Right renal cortex interstitium (tissue), 3 donors: ENCODE measurements around the gene LRRFIP1. TPM values are rescaled to one million over a fixed set of nuclear protein-coding genes. Genes with fewer than 3 reads are reported as not detected.
"Not testable (repeated sequence)": the region's sequence is repeated elsewhere in the genome, so short reads cannot be mapped to it uniquely, and the experiment has no call there.

Experiments
- DNase-seq, 3 donors: peaks; one replicate each; pipeline ENCODE4 v3.0.0-alpha.2; 2013; ENCODE audit warnings: low read depth in 3 of 3, low spot score in 2 of 3
- polyA plus RNA-seq, 3 donors: library from polyadenylated mRNA; unstranded; fragments of 120-200 nt; gene quantifications; one replicate each; pipeline ENCODE4 v1.2.1, GENCODE V29; 2013; ENCODE audit not compliant: insufficient read length in 3 of 3

LRRFIP1 gene
- polyA plus RNA-seq, 3 donors = 90.4 to 97.6 (median 93.6) TPM

DNA sequence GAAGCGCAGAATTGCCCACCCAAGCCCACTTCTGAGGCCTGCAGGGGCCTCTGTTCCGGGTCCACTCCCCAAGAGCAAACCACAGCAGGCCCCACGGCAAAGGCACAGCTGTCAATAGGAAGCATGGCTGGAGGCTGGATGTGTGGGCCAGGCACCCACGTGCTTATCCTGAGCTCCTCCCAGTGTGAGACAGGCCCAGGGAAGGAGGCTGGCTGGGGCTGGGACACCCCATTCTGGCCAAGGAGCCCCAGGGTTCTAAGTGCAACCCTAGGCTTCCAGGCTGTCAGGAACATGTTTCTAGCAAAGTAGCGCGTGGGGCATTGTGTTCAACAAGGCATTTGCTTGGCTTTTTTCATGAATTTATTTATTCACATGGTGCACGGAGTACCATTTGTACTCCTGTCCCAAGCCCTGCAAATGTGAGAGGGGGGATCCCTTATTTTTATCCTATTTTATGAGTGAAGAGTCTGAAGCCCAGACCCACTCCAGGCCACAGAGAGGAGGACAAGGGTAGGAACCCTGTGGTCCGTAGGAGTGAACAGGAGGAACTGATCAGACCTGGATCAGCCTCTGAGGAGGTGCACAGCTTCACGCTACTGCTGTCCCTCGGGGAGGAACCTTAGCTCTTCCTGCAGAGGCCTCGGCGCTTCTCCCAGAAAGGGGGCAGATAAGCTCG is 30.7 kb upstream of the LRRFIP1 start:
- no peak for DNase-seq

DNA sequence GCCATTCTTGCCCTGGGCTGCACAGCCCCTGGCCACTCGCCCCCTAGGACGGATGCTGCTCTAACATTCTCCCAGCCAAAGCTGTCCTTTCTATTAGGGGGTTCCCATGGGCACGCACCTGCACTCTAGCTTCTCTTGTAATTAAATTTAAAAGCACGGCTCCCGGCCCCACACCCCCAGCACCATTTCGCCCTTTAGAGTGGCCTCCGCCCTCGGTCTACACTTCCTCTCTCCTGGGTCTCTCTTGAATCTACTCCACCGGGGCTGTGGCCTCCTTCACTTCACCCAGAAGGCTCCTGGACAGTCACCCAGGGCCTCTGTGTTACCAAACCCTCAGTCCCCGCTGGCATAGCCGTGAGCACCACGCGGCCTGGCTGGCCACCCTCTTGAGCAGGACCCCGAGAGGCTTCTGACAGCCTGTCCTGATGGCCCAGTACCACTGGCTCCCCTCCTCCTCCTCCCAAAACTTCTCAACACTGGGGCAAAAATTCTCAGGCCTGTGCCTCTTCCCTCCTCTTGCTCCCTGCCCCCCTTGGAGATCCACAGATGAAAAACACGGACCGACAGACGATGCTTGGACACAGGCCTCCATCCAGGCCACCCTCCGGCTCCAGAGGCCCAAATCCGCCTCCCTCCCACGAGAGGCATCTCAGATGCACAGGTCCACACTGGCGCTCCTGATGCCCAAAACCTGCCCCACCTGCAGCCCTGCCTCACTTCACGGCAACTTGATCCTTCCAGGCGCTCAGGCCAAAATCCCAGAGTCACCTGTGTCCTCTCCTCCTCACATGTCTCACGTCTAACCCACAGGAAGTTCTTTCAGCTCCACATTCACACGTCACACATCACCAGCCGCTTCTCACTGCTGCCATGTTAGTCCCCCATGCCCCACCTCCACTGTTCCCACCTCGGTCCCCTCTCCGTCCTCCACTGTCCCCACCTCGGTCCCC is 29.9 kb upstream of the LRRFIP1 start:
- DNase-seq = no peak

DNA sequence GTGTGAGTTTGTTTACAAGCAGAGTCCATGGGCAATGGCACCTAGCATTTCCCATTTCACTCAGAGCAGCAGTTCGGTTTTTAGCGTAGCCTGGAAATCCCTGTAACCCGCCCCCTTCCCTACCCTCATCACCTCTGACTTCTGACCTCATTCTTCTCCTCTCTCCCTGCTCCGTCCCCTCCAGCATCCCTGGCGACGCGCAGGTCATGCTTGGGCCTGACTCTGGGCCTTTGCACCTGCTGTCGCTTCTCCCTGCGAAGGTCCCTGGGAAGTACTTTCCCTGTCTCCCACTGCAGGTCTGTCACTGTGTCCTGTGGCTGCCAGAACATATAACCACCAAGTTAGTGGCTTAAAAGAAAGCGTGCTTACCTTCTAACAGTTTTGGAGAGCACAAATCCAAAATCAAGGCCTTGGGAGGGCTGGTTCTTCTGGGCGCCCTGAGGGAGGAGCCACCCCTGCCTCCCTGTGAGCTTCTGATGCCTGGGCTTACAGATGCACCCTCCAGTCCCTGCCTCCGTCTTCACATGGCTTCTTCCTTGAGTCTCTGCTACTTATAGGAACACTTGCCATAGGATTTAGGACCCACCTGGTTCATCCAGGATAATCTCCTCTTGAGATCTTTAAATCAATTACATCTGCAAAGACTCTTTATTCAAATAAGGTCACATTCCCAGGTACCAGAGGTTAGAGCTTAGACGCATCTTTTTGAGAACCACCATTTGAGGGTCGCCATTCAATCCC is 28.7 kb upstream of the LRRFIP1 start:
- DNase-seq = no peak

DNA sequence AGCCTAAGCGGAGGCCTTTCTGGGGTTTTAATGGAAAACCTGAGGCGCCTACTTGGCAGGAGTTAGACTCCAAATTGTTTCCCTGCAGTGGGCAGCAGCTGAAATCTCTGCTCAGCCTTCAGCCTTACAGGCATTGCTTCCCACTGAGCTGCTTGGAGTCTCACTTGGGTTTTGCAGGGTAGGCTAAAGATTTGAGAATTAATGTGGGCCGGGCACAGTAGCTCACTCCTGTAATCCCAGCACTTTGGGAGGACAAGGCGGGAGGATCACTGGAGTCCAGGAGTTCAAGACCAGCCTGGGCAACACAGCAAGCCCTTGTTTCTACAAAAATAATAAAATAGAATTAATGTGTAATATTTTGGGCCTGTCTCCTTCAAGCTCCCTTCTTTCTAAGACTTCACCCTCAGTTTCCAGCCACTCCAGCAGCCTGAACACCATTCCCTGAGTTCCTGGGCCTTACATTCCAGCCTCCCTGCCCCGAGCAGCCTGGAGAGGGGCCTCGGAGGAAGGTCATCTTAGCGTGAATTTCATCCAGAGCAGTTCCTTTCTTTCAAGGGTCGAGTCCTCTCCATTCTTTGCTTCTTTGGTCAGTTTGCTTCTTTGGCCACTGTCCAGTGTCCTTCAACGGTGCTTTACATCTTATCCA is 27.8 kb upstream of the LRRFIP1 start:
- no peak for DNase-seq

DNA sequence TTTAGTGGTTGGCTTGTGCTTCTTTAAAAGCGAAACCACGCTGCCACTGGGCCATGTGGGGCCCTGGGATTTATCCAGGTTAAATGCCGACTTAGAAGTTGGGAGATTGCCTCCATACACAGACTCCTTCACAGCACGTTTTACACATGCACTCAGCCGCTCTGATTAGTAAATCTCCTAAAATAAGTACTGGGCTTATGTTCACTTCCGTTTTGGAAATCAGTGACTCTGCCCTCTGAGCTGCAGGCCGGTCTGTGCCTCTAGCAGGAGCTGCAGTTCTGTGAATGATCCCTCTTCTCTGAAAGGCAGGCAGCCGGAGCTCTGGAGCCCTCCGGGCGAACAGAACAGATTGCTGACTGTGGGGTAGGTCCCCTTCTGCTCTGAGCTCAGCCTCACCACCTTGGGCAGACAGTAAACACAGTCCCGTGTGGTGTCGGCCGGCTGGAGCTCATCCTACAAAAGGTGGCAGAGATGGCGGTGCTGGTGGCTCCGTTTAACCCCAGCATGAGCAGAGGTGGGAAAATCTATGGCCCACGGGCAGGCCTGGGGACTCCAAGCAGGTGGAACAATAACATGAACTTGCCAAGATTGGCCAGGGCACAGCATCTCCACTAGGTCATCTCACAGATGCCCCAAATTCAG is 27.1 kb upstream of the LRRFIP1 start:
- peak in 1 of 3 donors; percentile 36 for DNase-seq

DNA sequence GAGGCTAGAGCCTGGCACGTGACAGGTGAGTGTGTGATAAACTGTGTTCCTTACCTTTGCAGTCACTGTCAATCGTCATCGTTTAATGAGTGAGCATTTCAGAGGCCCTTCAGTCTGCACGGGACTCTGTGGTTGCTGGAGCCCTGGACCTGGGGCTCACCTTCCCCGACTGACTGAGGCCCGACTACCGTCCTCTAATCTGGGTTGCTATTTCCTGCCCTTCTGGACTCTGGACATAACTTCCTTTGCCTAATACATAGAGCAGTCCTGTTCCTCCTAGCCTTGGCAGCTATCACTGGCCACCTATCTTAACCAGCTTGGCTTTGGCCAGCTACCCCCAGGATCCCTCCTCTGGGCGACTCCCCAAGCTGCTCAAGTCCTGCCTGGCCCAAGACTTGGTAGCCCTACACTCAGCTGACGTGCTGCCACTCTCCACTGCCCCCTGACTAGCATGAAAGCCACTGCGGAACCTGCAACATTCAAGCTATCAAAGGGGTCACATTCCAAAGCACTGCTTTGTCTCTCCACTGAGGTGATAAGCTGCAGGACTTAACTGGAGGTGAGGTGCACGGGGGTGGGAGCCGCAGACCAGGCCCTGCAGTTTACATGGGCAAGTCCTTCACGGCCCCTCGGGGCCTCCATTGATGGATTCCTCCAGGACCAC is 25.8 kb upstream of the LRRFIP1 start:
- DNase-seq = no peak

DNA sequence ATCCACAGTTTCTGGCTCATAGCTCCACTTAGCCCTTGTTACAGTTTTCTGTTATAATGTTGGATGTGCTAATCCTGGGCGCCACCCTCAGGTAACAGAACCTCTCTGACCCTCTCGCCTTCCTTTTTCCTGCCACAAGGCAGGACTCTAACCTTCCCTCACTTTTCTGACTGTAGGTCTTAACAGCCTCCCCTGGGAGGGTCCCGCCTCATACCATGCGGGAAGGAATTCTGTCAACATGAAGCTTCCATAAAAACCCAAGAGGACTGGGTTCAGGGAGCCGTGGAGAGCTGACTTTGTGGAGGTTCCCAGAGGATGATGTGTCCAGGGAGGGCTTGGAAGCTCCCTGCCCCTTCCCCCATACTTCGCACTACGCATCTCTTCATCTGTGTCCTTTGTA is 25.0 kb upstream of the LRRFIP1 start:
- no peak for DNase-seq

DNA sequence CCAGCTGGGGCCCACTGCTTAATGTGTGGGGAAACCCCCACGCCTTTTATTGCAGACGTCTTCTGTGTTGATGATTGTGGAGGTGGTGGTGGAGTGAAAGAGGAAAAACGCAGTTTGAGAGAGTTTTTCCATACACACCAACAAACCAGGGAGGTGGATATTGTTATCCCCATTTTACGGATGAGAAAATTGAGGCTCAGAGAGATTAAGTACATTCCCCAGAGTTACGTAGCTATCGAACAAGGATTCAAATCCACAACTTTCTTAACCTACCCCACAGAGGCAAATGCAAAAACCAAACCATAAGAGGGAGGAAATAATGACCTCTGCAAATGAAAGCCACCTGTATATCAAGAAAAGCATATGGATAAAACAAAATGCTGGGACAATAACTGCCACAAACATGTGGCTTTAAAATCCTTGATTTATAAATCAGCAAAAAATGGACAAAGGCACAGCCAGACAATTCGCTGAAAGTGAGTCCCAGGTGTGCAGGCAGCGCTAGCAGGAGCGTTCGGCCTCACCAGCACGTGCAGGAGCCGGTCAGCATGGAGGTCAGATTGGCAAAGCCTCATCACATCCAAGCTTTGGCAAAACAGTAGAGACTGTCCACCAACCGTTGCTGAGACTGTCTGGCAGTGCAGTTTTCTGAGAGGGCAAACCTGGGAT is 24.2 kb upstream of the LRRFIP1 start:
- DNase-seq = no peak

DNA sequence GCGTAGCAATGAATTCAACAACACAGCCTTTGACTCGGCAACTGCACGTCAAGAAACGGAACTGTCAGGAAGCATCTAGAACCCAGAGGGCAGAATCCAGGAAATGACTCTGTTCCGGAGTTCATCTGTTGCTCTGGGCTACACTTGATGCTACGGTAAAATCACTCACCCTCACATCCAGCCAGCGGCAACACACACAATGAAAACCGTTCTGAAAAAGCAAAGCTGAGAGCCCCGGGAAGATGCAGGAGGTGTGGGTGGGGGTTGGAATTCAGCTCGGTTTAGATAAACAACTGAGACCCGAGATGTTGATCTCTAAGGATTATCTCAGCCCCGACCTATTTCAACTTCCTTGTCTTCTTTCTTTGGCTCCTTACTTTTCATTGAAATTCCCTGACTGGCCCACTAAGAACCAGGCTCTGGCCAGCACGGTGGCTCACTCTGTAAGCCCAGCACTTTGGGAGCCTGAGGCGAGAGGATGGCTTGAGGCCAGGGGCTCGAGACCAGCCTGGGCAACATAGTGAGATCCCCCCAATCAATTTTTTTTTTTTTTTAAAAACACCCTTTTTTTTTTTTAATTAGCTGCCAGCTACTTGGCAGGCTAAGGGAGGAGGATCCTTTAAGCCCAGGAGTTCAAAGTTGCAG is 23.5 kb upstream of the LRRFIP1 start:
- DNase-seq = no peak

DNA sequence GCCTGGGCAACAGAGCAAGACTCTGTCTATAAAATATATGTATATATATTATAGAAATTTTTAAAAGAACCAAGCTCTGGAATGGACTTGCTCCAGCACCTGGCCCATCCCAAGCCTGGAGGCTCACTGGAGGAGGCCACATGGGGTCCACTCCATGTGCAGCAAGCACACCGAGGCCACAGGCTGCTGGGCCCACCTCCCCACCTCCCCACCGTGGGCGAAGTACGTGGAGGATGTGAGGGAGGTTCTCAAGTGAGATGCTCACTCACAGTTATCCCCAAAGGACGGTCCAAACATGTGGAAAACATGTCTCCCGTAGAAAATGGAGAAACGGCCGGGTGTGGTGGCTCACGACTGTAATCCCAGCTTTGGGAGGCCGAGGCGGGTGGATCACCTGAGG is 23.0 kb upstream of the LRRFIP1 start:
- no peak for DNase-seq

DNA sequence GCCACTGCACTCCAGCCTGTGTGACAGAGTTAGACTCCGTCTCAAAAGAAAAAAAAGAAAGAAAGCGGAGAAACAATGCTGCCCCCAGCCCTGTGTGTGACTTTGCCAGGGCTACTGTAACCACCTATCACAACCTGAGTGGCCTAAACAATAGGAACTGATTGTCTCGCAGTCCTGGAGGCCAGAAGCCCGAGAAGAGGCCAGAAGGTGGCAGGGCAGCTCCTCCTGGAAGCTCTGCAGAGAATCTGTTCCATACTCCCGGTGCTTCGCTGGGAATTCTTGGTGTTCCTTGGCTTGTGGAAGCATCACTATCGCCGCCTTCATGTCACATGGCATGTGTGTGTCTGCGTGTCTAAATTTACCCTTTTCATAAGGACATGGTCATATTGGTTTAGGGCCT is 22.4 kb upstream of the LRRFIP1 start:
- no peak for DNase-seq

DNA sequence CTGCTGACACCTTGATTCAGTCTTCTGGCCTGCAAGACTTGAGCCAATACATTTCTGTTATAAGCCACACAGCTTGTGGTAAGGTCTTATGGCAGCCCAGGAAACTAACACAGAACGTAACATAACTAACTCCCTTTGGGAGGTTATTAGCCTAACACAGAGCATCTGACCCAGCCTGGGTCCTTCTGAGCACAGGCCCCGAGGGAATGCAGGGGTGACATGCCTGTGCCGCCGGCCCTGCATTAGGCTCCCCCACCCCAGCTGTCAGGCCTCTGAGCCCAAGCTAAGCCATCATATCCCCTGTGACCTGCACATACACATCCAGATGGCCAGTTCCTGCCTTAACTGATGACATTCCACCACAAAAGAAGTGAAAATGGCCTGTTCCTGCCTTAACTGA is 20.9 kb upstream of the LRRFIP1 start:
- DNase-seq = not testable (repeated sequence)

DNA sequence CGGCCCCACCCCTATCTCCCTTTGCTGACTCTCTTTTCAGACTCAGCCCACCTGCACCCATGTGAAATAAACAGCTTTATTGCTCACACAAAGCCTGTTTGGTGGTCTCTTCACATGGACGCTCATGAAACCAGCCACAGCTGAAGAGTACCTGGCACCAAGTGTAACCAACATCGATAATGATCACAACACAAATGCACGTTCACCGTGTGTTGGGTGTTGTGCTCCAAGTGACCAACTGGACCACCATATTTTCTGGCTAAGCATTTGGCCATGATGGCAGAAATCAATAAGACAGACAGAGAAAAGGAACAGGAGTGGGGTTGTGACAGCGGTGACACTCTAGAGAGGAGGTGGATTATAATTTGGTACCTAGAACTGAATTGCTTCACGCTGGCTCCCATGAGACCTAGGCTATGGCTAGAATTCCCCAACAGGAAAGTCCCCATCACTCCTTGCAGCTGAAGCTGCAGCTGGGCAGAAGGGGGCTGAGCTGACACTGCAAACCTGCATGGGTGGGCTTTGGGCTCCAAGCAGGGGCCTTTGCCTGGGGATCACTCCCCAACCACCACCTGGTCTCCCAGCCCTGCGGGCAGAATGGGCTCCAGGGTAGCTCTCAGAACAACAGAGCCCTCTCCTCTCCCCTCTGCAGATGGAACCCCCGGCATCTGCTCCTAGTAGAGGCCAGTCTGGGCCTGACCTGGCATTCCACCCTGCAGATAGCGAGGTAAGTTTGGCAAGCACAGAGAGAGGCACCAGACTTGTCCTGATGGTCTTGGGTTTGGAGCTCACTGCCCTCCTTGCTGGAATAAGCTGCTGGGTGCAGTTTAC is 14.6 kb upstream of the LRRFIP1 start:
- DNase-seq = no peak

DNA sequence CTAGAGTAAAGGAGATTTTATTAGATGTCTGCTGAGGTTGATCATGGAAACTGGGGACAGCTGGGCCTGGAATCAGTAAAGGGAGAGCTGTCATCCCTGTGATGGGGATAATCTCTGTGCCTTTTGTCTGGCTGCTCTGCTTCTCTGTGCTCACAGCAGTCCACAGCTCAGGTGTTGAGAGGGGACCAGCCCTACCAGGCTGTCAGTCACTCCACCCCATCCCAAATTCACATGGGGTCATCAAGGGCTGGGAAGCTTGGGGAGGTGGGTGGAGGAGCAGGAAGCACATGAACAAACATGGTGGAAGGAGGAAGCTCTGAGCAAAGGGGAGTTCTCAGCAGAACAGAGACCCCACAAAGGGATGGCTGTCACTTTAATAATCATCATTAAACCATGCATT is 13.7 kb upstream of the LRRFIP1 start:
- no peak for DNase-seq

DNA sequence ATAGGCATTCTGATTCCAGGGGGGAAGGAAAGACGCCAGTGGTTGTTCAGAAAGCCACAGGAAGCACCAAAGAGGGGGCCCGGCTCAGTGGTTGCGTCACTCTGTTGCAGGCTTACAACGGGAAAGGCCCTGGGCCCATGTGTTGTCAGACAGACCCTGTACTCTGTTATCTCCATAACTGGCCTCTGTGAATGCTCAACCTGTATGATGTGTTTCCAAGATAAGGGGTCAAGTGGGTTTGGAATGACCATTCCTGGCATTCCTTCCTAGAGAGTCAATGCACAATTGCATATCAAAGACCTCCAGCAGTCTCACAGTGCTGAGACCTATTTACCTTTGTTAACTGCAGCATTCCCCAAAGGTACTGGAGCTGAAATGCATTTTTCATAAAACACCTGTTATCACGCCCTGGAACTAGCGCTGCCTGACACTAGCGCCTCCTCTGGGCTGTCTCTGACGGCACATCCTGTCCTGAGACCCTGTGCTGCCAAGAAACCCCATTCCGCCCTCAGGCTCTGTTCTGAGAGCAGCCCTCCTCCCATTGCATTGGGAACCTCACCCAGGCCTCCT is 13.2 kb upstream of the LRRFIP1 start:
- no peak for DNase-seq

DNA sequence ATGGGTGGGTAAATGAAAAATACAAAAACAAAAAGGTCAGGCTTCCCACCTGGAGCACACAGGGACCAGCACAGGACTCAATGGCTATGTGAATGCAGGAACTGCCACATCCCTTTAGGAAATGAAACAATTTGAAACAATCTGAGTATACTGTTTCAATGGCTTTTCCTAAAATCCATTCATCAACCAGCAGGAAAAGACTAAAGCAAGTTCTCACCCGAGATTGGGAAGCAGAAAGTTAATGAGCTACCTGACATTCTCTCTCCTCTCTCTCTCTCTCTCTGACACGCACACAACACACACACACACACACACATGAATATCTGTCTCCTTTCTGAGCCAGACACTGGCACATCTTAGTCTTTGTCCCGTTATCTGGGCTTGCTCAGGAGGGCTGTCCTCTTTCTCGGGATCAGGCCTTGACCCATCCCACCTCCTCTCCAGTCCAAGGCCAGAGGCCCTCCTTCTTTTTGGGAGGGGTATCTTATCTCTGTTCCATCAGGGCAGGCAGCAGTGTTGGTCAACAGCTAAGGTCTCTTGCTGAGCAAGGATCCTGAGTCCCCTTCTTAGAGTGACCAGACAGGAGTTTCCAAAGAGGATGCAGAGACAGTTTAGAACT is 11.6 kb upstream of the LRRFIP1 start:
- no peak for DNase-seq

DNA sequence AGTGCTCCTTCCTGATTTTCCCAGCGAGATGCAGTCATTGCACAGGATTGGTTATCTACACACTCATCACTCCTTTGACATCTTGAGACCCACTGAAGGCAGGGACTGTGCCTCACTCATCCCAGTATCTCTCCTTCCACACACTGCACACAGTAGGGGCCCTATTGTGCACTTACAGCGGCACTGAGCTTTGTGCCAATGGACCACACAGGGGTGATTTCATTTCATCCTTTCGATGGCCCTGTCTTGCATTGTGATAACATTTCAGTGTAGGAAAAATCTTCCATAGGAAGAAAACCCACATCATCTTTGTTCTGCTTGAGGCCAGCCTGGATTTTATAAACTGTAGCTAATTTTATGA is 11.0 kb upstream of the LRRFIP1 start:
- no peak for DNase-seq
